ENCODE results near the gene HSFY2. TPM values are rescaled to one million over a fixed set of nuclear protein-coding genes. Genes with fewer than 3 reads are reported as not detected.
"Not testable (repeated sequence)": the region's sequence is repeated elsewhere in the genome, so short reads cannot be mapped to it uniquely, and the experiment has no call there.

Gene HSFY2, protein sequence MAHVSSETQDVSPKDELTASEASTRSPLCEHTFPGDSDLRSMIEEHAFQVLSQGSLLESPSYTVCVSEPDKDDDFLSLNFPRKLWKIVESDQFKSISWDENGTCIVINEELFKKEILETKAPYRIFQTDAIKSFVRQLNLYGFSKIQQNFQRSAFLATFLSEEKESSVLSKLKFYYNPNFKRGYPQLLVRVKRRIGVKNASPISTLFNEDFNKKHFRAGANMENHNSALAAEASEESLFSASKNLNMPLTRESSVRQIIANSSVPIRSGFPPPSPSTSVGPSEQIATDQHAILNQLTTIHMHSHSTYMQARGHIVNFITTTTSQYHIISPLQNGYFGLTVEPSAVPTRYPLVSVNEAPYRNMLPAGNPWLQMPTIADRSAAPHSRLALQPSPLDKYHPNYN
- polyA plus RNA-seq (2013), result 0.07 TPM

DNA sequence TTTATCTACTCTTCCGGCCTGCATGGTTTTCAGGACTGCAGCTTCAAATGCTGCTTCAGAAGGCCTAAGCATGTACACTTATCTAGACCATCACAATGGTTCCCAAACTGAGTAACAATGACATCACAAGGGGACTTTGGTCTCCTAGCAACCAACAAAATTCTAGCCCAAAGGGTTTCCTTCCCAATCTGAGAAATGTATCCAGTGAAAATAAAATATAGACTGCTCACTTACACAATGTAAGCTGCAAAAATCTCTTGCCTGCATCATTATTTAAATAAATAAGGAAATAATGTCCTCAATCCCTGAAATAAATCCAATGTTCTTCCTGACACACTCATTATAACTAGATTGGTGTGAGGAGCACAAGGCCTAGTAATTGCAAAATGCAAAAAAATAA lies at the start of gene HSFY2:
Gene HSFY2 (minus strand): TSS at position 101 of the 400 bp plus-strand sequence. CDS start 117 bp downstream, outside the sequence.
- H3K27ac ChIP-seq (ENCODE audit: insufficient read depth in 1 of 2, low read depth in 1 of 2, low read length in 2 of 2, poor library complexity in 1 of 2, severe bottlenecking in 2 of 2); H3K4me3 ChIP-seq (ENCODE audit: control insufficient read depth in 1 of 7, extremely low read depth in 1 of 7, insufficient read depth in 4 of 7, low read depth in 2 of 7, low read length in 6 of 7); DNase-seq; H3K27me3 ChIP-seq (replicated peaks in 2 of 5; ENCODE audit: control insufficient read depth in 4 of 5, insufficient read depth in 5 of 5, low read length in 4 of 5); POLR2A ChIA-PET; CTCF ChIA-PET; H3K36me3 ChIP-seq (ENCODE audit: control insufficient read depth in 4 of 4, insufficient read depth in 4 of 4, low read length in 3 of 4); H3K4me1 ChIP-seq (ENCODE audit: control extremely low read depth in 1 of 4, control insufficient read depth in 4 of 4, insufficient read depth in 4 of 4, low read length in 3 of 4); H3K9me3 ChIP-seq (ENCODE audit: control extremely low read depth in 1 of 5, control insufficient read depth in 4 of 5, insufficient read depth in 2 of 5, low read depth in 1 of 5, low read length in 4 of 5): not testable (repeated sequence)
- no CpG with 5 or more reads among the region's 1 CpG for WGBS (ENCODE audit: insufficient coverage)

DNA sequence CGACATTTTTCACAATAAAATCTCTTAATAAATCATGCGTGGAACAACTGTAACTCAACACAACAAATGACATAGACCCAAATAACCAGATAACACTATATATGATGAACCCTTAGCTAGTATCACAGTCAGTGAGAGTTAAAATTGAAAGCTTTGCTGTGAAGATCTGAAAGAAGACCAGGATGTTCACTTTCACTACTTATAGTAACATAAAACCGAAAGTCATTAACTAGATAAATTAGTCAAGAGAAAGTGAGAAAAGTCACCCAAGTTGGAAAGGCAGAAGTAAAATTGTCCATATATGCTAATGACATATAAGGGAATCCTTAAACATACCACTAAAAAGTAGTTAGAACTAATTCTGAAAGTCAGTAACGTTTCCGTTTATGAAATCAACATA lies 42.2 kb upstream of the HSFY2 start:
- H3K4me3 ChIP-seq (ENCODE audit: control insufficient read depth in 1 of 7, extremely low read depth in 1 of 7, insufficient read depth in 4 of 7, low read depth in 2 of 7, low read length in 6 of 7); H3K36me3 ChIP-seq (ENCODE audit: control insufficient read depth in 4 of 4, insufficient read depth in 4 of 4, low read length in 3 of 4); H3K4me1 ChIP-seq (ENCODE audit: control extremely low read depth in 1 of 4, control insufficient read depth in 4 of 4, insufficient read depth in 4 of 4, low read length in 3 of 4); H3K27ac ChIP-seq (ENCODE audit: insufficient read depth in 1 of 2, low read depth in 1 of 2, low read length in 2 of 2, poor library complexity in 1 of 2, severe bottlenecking in 2 of 2); CTCF ChIA-PET; H3K27me3 ChIP-seq (replicated peaks in 2 of 5; ENCODE audit: control insufficient read depth in 4 of 5, insufficient read depth in 5 of 5, low read length in 4 of 5); DNase-seq; POLR2A ChIA-PET; H3K9me3 ChIP-seq (ENCODE audit: control extremely low read depth in 1 of 5, control insufficient read depth in 4 of 5, insufficient read depth in 2 of 5, low read depth in 1 of 5, low read length in 4 of 5): not testable (repeated sequence)
- WGBS (ENCODE audit: insufficient coverage), result no CpG with 5 or more reads among the region's 5 CpGs

DNA sequence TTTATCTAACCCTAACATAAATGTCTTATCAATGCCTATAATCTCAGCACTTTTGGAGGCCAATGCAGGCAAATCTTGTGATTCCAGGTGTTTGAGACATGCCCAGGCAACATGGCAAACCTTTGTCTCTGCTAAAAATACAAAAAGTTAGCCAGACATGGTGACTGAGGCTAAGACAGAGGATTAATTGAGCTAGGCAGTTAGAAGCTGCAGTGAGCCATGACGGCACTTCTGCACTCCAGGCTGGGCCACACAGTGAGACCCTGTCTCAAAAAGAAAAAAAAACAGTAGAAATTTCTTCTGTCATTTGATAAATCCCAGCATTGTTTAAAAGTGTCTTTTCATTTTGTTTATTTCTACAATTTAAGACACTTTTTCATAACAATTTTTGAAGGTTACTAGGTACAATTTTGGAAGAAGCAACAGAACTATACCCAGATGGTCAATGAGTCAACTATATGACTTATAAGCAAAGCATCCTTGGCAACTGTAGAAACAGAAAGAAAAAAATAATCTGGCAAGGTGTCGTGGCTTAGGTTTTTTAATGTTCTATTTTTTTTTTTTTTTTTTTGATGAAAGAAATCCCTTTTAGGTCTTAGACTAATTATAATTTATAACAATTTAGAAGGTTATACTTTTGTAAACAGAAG lies 15.3 kb upstream of the HSFY2 start:
- POLR2A ChIA-PET; H3K4me3 ChIP-seq (ENCODE audit: control insufficient read depth in 1 of 7, extremely low read depth in 1 of 7, insufficient read depth in 4 of 7, low read depth in 2 of 7, low read length in 6 of 7); CTCF ChIA-PET; H3K9me3 ChIP-seq (ENCODE audit: control extremely low read depth in 1 of 5, control insufficient read depth in 4 of 5, insufficient read depth in 2 of 5, low read depth in 1 of 5, low read length in 4 of 5); H3K27ac ChIP-seq (ENCODE audit: insufficient read depth in 1 of 2, low read depth in 1 of 2, low read length in 2 of 2, poor library complexity in 1 of 2, severe bottlenecking in 2 of 2); H3K36me3 ChIP-seq (ENCODE audit: control insufficient read depth in 4 of 4, insufficient read depth in 4 of 4, low read length in 3 of 4); H3K27me3 ChIP-seq (replicated peaks in 2 of 5; ENCODE audit: control insufficient read depth in 4 of 5, insufficient read depth in 5 of 5, low read length in 4 of 5); DNase-seq; H3K4me1 ChIP-seq (ENCODE audit: control extremely low read depth in 1 of 4, control insufficient read depth in 4 of 4, insufficient read depth in 4 of 4, low read length in 3 of 4): not testable (repeated sequence)
- no CpG with 5 or more reads among the region's 2 CpGs for WGBS (ENCODE audit: insufficient coverage)

DNA sequence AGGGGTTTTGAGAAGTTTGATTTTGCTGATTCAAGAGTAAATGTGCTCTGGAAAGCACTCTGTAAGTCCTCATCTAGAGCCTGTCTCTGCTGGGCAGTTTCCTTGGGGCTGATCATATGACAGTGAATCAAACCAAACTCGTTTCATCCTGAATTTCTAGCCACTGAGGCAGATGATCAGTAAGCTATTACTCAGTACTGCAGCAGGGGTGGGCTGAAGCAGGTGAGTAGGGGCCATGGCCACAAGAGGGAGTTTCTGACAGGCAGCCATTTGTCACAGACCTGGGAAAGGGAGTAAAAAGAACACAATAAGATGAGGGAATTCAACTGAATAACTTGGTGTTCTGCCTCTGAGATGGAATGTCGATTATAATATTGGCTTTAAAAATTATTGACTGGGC lies 19.5 kb downstream of the HSFY2 start:
- CTCF ChIA-PET; H3K9me3 ChIP-seq (ENCODE audit: control extremely low read depth in 1 of 5, control insufficient read depth in 4 of 5, insufficient read depth in 2 of 5, low read depth in 1 of 5, low read length in 4 of 5); H3K27me3 ChIP-seq (replicated peaks in 2 of 5; ENCODE audit: control insufficient read depth in 4 of 5, insufficient read depth in 5 of 5, low read length in 4 of 5); POLR2A ChIA-PET; H3K27ac ChIP-seq (ENCODE audit: insufficient read depth in 1 of 2, low read depth in 1 of 2, low read length in 2 of 2, poor library complexity in 1 of 2, severe bottlenecking in 2 of 2); DNase-seq; H3K4me3 ChIP-seq (ENCODE audit: control insufficient read depth in 1 of 7, extremely low read depth in 1 of 7, insufficient read depth in 4 of 7, low read depth in 2 of 7, low read length in 6 of 7); H3K4me1 ChIP-seq (ENCODE audit: control extremely low read depth in 1 of 4, control insufficient read depth in 4 of 4, insufficient read depth in 4 of 4, low read length in 3 of 4); H3K36me3 ChIP-seq (ENCODE audit: control insufficient read depth in 4 of 4, insufficient read depth in 4 of 4, low read length in 3 of 4): not testable (repeated sequence)
- WGBS (ENCODE audit: insufficient coverage), result no CpG with 5 or more reads among the region's 2 CpGs

DNA sequence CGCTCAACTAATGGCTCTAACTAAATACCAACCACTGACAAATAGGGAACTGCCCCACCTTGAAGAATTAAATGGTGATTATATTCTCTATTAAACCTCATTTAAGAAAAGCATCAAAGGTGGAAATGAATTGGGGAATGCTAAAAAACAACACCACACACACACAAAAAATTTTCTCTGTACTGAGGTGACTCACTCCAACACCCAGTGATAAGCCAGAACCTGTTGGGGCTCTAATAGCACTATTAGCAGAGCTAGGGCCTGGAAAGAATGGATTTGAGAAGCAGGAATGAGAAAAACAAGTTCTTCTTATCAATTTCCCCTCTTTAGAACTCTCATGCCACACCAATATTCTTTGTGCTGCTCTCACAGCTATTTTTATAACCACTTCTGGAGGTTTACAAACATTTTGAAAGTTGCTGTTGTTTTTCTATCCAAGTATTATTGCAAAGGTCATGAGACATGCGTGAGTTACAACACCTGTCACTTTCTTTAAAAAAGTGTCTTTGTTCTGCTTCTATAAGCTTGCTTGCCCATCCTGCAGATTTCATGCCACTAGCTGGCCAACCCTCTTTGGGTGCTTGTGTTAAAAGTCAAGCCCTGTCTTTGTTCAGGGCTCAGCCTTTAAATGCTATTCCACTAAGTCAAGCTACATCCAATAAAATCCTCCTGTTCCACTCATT lies 20.3 kb downstream of the HSFY2 start:
- CTCF ChIA-PET; DNase-seq; H3K9me3 ChIP-seq (ENCODE audit: control extremely low read depth in 1 of 5, control insufficient read depth in 4 of 5, insufficient read depth in 2 of 5, low read depth in 1 of 5, low read length in 4 of 5); H3K27ac ChIP-seq (ENCODE audit: insufficient read depth in 1 of 2, low read depth in 1 of 2, low read length in 2 of 2, poor library complexity in 1 of 2, severe bottlenecking in 2 of 2); H3K27me3 ChIP-seq (replicated peaks in 2 of 5; ENCODE audit: control insufficient read depth in 4 of 5, insufficient read depth in 5 of 5, low read length in 4 of 5); H3K4me3 ChIP-seq (ENCODE audit: control insufficient read depth in 1 of 7, extremely low read depth in 1 of 7, insufficient read depth in 4 of 7, low read depth in 2 of 7, low read length in 6 of 7); POLR2A ChIA-PET; H3K36me3 ChIP-seq (ENCODE audit: control insufficient read depth in 4 of 4, insufficient read depth in 4 of 4, low read length in 3 of 4); H3K4me1 ChIP-seq (ENCODE audit: control extremely low read depth in 1 of 4, control insufficient read depth in 4 of 4, insufficient read depth in 4 of 4, low read length in 3 of 4): not testable (repeated sequence)
- no CpG with 5 or more reads among the region's 2 CpGs for WGBS (ENCODE audit: insufficient coverage)

DNA sequence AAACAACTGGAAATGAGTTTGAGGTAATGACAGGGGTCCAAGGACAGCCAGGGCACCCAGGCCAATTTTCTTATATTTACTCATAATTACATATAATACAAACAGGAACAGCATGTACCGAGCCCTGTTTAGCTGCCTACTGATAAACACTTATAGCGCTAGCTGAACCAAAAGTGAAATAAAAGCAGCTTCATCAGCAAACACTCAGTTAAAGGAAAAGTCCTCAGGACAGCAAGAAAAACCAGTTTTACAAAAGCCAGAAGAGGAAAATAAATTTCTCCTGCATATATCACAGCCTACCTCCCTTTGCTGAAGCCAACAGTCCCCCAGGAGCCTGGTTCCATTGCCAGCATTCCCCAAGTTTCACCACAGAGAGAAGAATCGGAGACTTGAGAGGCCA lies 49.8 kb downstream of the HSFY2 start:
- H3K4me3 ChIP-seq (ENCODE audit: control insufficient read depth in 1 of 7, extremely low read depth in 1 of 7, insufficient read depth in 4 of 7, low read depth in 2 of 7, low read length in 6 of 7); H3K36me3 ChIP-seq (ENCODE audit: control insufficient read depth in 4 of 4, insufficient read depth in 4 of 4, low read length in 3 of 4); POLR2A ChIA-PET; H3K27ac ChIP-seq (ENCODE audit: insufficient read depth in 1 of 2, low read depth in 1 of 2, low read length in 2 of 2, poor library complexity in 1 of 2, severe bottlenecking in 2 of 2); H3K9me3 ChIP-seq (ENCODE audit: control extremely low read depth in 1 of 5, control insufficient read depth in 4 of 5, insufficient read depth in 2 of 5, low read depth in 1 of 5, low read length in 4 of 5); H3K4me1 ChIP-seq (ENCODE audit: control extremely low read depth in 1 of 4, control insufficient read depth in 4 of 4, insufficient read depth in 4 of 4, low read length in 3 of 4); DNase-seq; CTCF ChIA-PET; H3K27me3 ChIP-seq (replicated peaks in 2 of 5; ENCODE audit: control insufficient read depth in 4 of 5, insufficient read depth in 5 of 5, low read length in 4 of 5): not testable (repeated sequence)
- WGBS (ENCODE audit: insufficient coverage), result no CpG with 5 or more reads among the region's 3 CpGs
